HepG2 (cell line): ENCODE measurements around the gene BBLN. TPM values are rescaled to one million over a fixed set of nuclear protein-coding genes. Genes with fewer than 3 reads are reported as not detected.

Source experiments
- FLYWCH1 ChIP-seq: sonication (generic); formaldehyde crosslinking; IDR thresholded peaks from 2 replicates; pipeline ENCODE4 v1.8.1; 2023; ENCODE audit warnings: mild to moderate bottlenecking, missing genetic modification reagents
- FOXO1 ChIP-seq: sonication (generic); formaldehyde crosslinking; IDR thresholded peaks from 2 replicates; pipeline ENCODE4 v1.4.0; 2020; ENCODE audit warnings: missing genetic modification reagents
- JDP2 ChIP-seq: sonication (generic); formaldehyde crosslinking; IDR thresholded peaks from 2 replicates; pipeline ENCODE4 v1.8.1; 2022; ENCODE audit warnings: missing genetic modification reagents, borderline replicate concordance
- MIER3 ChIP-seq: IDR thresholded peaks from 2 replicates; pipeline ENCODE4 v1.6.1; 2016; ENCODE audit warnings: missing compliant biosample characterization, borderline replicate concordance
- MIXL1 ChIP-seq: IDR thresholded peaks from 2 replicates; pipeline ENCODE4 v1.6.1; 2016
- MYPOP ChIP-seq: sonication (generic); formaldehyde crosslinking; IDR thresholded peaks from 2 replicates; pipeline ENCODE4 v1.8.1; 2023; ENCODE audit warnings: mild to moderate bottlenecking, moderate library complexity, missing genetic modification reagents
- NFKB2 ChIP-seq: sonication (generic); formaldehyde crosslinking; IDR thresholded peaks from 2 replicates; pipeline ENCODE4 v1.4.0; 2020; ENCODE audit warnings: missing genetic modification reagents, borderline replicate concordance
- NR1H2 ChIP-seq: sonication (generic); formaldehyde crosslinking; IDR thresholded peaks from 2 replicates; pipeline ENCODE4 v1.8.1; 2022; ENCODE audit warnings: low read depth, missing genetic modification reagents, borderline replicate concordance
- RXRA ChIP-seq: sonication (generic); formaldehyde crosslinking; IDR thresholded peaks from 2 replicates; pipeline ENCODE4 v1.5.1; 2020; ENCODE audit warnings: missing genetic modification reagents
- SNAPC5 ChIP-seq: sonication (generic); formaldehyde crosslinking; IDR thresholded peaks from 2 replicates; pipeline ENCODE4 v1.8.1; 2023; ENCODE audit warnings: mild to moderate bottlenecking, missing genetic modification reagents, borderline replicate concordance
- ZBTB10 ChIP-seq: sonication (generic); formaldehyde crosslinking; IDR thresholded peaks from 2 replicates; pipeline ENCODE4 v1.4.0; 2020; ENCODE audit warnings: missing genetic modification reagents, borderline replicate concordance
- ZMYM2 ChIP-seq: sonication (generic); formaldehyde crosslinking; IDR thresholded peaks from 2 replicates; pipeline ENCODE4 v1.8.0; 2022; ENCODE audit warnings: mild to moderate bottlenecking, missing genetic modification reagents
- ZNF207 ChIP-seq: fragments of 450-650 bp; IDR thresholded peaks from 2 replicates; pipeline ENCODE4 v1.6.1; 2016; ENCODE audit warnings: antibody characterized with exemption, borderline replicate concordance
- ZNF549 ChIP-seq: sonication (generic); formaldehyde crosslinking; IDR thresholded peaks from 2 replicates; pipeline ENCODE4 v1.5.0; 2020; ENCODE audit warnings: missing genetic modification reagents
- ZNF709 ChIP-seq: sonication (generic); formaldehyde crosslinking; IDR thresholded peaks from 2 replicates; pipeline ENCODE4 v1.5.0; 2020; ENCODE audit warnings: mild to moderate bottlenecking, missing genetic modification reagents
- ZNF883 ChIP-seq: sonication (generic); formaldehyde crosslinking; IDR thresholded peaks from 2 replicates; pipeline ENCODE4 v1.5.1; 2020; ENCODE audit warnings: mild to moderate bottlenecking, missing genetic modification reagents; ENCODE audit errors: not compliant biosample characterization
- ZSCAN31 ChIP-seq: sonication (generic); formaldehyde crosslinking; IDR thresholded peaks from 2 replicates; pipeline ENCODE4 v1.5.0; 2020; ENCODE audit warnings: low read depth, mild to moderate bottlenecking, missing genetic modification reagents
- polyA plus RNA-seq, 8 experiments: library from polyadenylated mRNA; depleted of rRNA in 3 of 8; stranded (reverse) in 7 of 8; unstranded in 1 of 8; fragments of >200 nt; fragmentation: Illumina TruSeq in 4 of 8; extraction: Trizol in 4 of 8; gene quantifications; 2 replicates each; pipeline versions ENCODE4 v1.2.1 to v1.2.3, GENCODE V29; 2011 to 2016; ENCODE audit warnings: low read depth in 4 of 8, missing spikeins in 1 of 8, mixed read lengths in 1 of 8; ENCODE audit not compliant: insufficient read depth in 1 of 8
- total RNA-seq, 5 experiments: library from RNA; depleted of rRNA; stranded (reverse); fragments of >200 nt; fragmentation: Illumina TruSeq; extraction: Trizol; gene quantifications; 2 replicates each; pipeline ENCODE4 v1.2.3, GENCODE V29; 2016; ENCODE audit warnings: low read depth in 1 of 5
- TF ChIP-seq, protein P1 (sequence below): sonication (generic); formaldehyde crosslinking; IDR thresholded peaks from 2 replicates; pipeline ENCODE4 v1.4.0; 2020; ENCODE audit warnings: mild to moderate bottlenecking, missing genetic modification reagents, borderline replicate concordance
- TF ChIP-seq, protein P2 (sequence below): IDR thresholded peaks from 2 replicates; pipeline ENCODE4 v1.6.1; 2016; ENCODE audit warnings: mild to moderate bottlenecking, missing biosample characterization, missing genetic modification reagents
- TF ChIP-seq, protein P3 (sequence below): sonication (generic); formaldehyde crosslinking; IDR thresholded peaks from 2 replicates; pipeline ENCODE4 v1.5.1; 2020; ENCODE audit warnings: missing genetic modification reagents, mild to moderate bottlenecking, borderline replicate concordance

The BBLN gene
- total and polyA plus RNA-seq, 2 of the 13 experiments (the other 11 are each of a cell fraction or from before 2014, with no cell fraction given): 27.6 to 33.1 TPM

GRCh38 chr9:128115187-128116103 is 44.6 kb upstream of the BBLN start (continued):
- TF ChIP-seq ZBTB10 (CRISPR knock-in tag) (no peak; the same call in 1 of the 2 replicates), ZMYM2 (CRISPR knock-in tag) (peak; percentile 91), SNAPC5 (CRISPR knock-in tag) (no peak; the same call in 1 of the 2 replicates), FOXO1 (CRISPR knock-in tag) (peak; percentile 95), MIER3 (CRISPR knock-in tag) (peak; percentile 94), ZNF709 (CRISPR knock-in tag) (peak; percentile 84), RXRA (CRISPR knock-in tag) (peak; percentile 100), ZNF549 (CRISPR knock-in tag) (no peak), MIXL1 (CRISPR knock-in tag) (peak; percentile 85), NR1H2 (no peak; the same call in 1 of the 2 replicates), ZSCAN31 (CRISPR knock-in tag) (peak; percentile 74; the same call in 1 of the 2 replicates), ZNF883 (CRISPR knock-in tag) (no peak), FLYWCH1 (CRISPR knock-in tag) (0 out of 2 replicates have a peak, but pooled peaks have one; percentile 54), ZNF207 (no peak), MYPOP (CRISPR knock-in tag) (no peak), JDP2 (CRISPR knock-in tag) (no peak; the same call in 1 of the 2 replicates), NFKB2 (CRISPR knock-in tag) (peak; percentile 82; the same call in 1 of the 2 replicates)
- TF ChIP-seq, protein P1, sequence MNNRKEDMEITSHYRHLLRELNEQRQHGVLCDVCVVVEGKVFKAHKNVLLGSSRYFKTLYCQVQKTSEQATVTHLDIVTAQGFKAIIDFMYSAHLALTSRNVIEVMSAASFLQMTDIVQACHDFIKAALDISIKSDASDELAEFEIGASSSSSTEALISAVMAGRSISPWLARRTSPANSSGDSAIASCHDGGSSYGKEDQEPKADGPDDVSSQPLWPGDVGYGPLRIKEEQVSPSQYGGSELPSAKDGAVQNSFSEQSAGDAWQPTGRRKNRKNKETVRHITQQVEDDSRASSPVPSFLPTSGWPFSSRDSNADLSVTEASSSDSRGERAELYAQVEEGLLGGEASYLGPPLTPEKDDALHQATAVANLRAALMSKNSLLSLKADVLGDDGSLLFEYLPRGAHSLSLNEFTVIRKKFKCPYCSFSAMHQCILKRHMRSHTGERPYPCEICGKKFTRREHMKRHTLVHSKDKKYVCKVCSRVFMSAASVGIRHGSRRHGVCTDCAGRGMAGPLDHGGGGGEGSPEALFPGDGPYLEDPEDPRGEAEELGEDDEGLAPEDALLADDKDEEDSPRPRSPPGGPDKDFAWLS (CRISPR knock-in tag): peak; percentile 96
- TF ChIP-seq, protein P2, sequence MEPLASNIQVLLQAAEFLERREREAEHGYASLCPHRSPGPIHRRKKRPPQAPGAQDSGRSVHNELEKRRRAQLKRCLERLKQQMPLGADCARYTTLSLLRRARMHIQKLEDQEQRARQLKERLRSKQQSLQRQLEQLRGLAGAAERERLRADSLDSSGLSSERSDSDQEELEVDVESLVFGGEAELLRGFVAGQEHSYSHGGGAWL (CRISPR knock-in tag): no peak; the same call in 1 of the 2 replicates
- TF ChIP-seq, protein P3, sequence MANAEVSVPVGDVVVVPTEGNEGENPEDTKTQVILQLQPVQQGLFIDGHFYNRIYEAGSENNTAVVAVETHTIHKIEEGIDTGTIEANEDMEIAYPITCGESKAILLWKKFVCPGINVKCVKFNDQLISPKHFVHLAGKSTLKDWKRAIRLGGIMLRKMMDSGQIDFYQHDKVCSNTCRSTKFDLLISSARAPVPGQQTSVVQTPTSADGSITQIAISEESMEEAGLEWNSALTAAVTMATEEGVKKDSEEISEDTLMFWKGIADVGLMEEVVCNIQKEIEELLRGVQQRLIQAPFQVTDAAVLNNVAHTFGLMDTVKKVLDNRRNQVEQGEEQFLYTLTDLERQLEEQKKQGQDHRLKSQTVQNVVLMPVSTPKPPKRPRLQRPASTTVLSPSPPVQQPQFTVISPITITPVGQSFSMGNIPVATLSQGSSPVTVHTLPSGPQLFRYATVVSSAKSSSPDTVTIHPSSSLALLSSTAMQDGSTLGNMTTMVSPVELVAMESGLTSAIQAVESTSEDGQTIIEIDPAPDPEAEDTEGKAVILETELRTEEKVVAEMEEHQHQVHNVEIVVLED (CRISPR knock-in tag): peak; percentile 66
